Type B pancreatic cell (in vitro differentiated cells): ENCODE data around the gene LRRC26. TPM values are rescaled to one million over a fixed set of nuclear protein-coding genes. Genes with fewer than 3 reads are reported as not detected.

ENCODE experiments used
- DNase-seq: peaks from one replicate; pipeline ENCODE4 v3.0.0; 2021; ENCODE audit warnings: mixed read lengths; ENCODE audit not compliant: unreplicated experiment; ENCODE audit errors: extremely low spot score
- H3K27ac Mint-ChIP-seq: 2 replicates; pipeline ENCODE4 v1.8.0; 2021; ENCODE audit warnings: mild to moderate bottlenecking, mixed read lengths
- H3K27me3 Mint-ChIP-seq: 2 replicates; pipeline ENCODE4 v1.8.0; 2021; ENCODE audit warnings: mixed read lengths
- H3K36me3 Mint-ChIP-seq: 2 replicates; pipeline ENCODE4 v1.8.0; 2021; ENCODE audit warnings: mixed read lengths
- H3K4me1 Mint-ChIP-seq: one replicate; pipeline ENCODE4 v1.8.0; 2021; ENCODE audit warnings: mixed read lengths; ENCODE audit not compliant: unreplicated experiment
- H3K4me3 Mint-ChIP-seq: 2 replicates; pipeline ENCODE4 v1.8.0; 2021; ENCODE audit warnings: mild to moderate bottlenecking, mixed read lengths
- H3K9me3 Mint-ChIP-seq: 2 replicates; pipeline ENCODE4 v1.8.0; 2021; ENCODE audit warnings: mixed read lengths
- CTCF ChIP-seq: fragments of 200-600 bp; sonication (generic); conservative IDR thresholded peaks from 2 replicates; pipeline ENCODE4 v1.5.0; 2021; ENCODE audit warnings: antibody characterized with exemption, mild to moderate bottlenecking
- total RNA-seq: library from RNA; stranded (reverse); gene quantifications from 2 replicates; pipeline ENCODE4 v1.2.1, GENCODE V29; 2021; ENCODE audit warnings: low replicate concordance

The LRRC26 gene
- total RNA-seq, 1 donor from 2014 or later = 0.77 TPM

GRCh38 chr9:137157618-137158415 lies 12.0 kb downstream of the LRRC26 start:
- no peak for TF ChIP-seq CTCF
- Mint-ChIP-seq H3K9me3 (no peaks in the 10 kb centered on the region), H3K4me3 (no peak overlapping the region), H3K27ac (no peak overlapping the region), H3K27me3 (peaks cover 65% of the 10 kb centered on the region), H3K4me1 (no peaks in the 10 kb centered on the region), H3K36me3 (no peaks in the 10 kb centered on the region)
- no peak for DNase-seq

DNA sequence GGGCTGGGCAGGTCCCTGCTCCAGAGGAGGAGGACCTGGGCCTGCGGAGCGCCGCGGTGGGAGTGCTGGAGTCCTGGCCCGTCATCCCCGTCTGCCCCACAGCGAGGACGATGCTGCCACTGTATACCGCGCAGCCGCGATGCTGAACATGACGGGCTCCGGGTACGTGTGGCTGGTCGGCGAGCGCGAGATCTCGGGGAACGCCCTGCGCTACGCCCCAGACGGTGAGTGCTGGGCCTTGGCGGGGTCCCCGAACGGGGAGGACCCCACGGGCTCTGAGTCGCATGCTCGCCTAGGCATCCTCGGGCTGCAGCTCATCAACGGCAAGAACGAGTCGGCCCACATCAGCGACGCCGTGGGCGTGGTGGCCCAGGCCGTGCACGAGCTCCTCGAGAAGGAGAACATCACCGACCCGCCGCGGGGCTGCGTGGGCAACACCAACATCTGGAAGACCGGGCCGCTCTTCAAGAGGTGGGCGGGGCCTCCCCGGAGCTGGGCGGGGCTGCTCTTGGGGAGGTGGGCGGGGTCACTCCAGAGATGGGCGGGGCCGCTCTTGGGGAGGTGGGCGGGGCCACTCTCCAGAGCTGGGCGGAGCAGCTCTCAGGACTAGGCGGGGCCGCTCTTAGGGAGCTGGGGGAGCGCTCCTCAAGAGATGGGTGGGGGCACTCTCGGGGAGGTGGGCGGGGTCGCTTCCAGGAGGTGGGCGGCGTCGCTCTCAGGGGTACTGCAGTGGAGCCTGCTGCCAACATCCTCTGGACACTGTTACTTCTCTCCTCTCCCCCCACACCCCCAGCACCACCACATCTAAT lies 13.1 kb downstream of the LRRC26 start:
- H3K9me3 Mint-ChIP-seq = no peaks in the 10 kb centered on the region
- DNase-seq = no peak
- H3K27me3 Mint-ChIP-seq = peaks cover 63% of the 10 kb centered on the region
- H3K4me1 Mint-ChIP-seq = no peaks in the 10 kb centered on the region
- no peak for TF ChIP-seq CTCF
- H3K27ac Mint-ChIP-seq = no peak overlapping the region
- no peaks in the 10 kb centered on the region for H3K36me3 Mint-ChIP-seq
- no peak overlapping the region for H3K4me3 Mint-ChIP-seq

GRCh38 chr9:137152844-137153405 lies 16.9 kb downstream of the LRRC26 start:
- Mint-ChIP-seq H3K27ac (no peak overlapping the region), H3K4me1 (no peaks in the 10 kb centered on the region), H3K36me3 (no peaks in the 10 kb centered on the region), H3K27me3 (peaks cover 35% of the 10 kb centered on the region), H3K9me3 (no peaks in the 10 kb centered on the region), H3K4me3 (no peak overlapping the region)
- no peak for DNase-seq
- no peak for TF ChIP-seq CTCF

GRCh38 chr9:137150617-137151457 lies 19.0 kb downstream of the LRRC26 start:
- Mint-ChIP-seq H3K27ac (no peak overlapping the region), H3K9me3 (no peaks in the 10 kb centered on the region), H3K36me3 (no peaks in the 10 kb centered on the region)

More at GRCh38 chr9:137150617-137151457, 19.0 kb downstream of the LRRC26 start:
- H3K4me1 Mint-ChIP-seq = no peaks in the 10 kb centered on the region
- no peak overlapping the region for H3K4me3 Mint-ChIP-seq
- TF ChIP-seq CTCF = no peak
- DNase-seq = no peak
- H3K27me3 Mint-ChIP-seq = peaks cover 24% of the 10 kb centered on the region
